Thyroid gland (tissue), 4 donors: ENCODE results near the gene ADCYAP1R1. TPM values are rescaled to one million over a fixed set of nuclear protein-coding genes. Genes with fewer than 3 reads are reported as not detected.

Experiments used
- DNase-seq, 2 donors: peaks; one replicate each; pipeline ENCODE4 v3.0.0-alpha.2; 2019
- H3K27ac ChIP-seq, 3 donors: fragments of 200-600 bp; sonication (generic); 1 replicate in 2 of 3; 2 replicates in 1 of 3; pipeline ENCODE4 v1.5.1; 2016 to 2019; ENCODE audit warnings: mild to moderate bottlenecking in 1 of 3, moderate library complexity in 1 of 3
- H3K27me3 ChIP-seq: fragments of 200-600 bp; sonication (generic); one replicate; pipeline ENCODE4 v1.5.1; 2019
- H3K36me3 ChIP-seq, 2 donors: fragments of 200-600 bp; sonication (generic); one replicate each; pipeline ENCODE4 v1.5.1; 2016 to 2019
- H3K4me1 ChIP-seq, 2 donors: fragments of 200-600 bp; sonication (generic); one replicate each; pipeline ENCODE4 v1.5.1; 2017 to 2019
- H3K4me3 ChIP-seq, 3 donors: fragments of 200-600 bp; sonication (generic); replicated peaks in 1 of 3; 1 replicate in 2 of 3; 2 replicates in 1 of 3; pipeline ENCODE4 v1.5.1; 2016; ENCODE audit warnings: mild to moderate bottlenecking in 1 of 3
- H3K9me3 ChIP-seq: fragments of 200-600 bp; sonication (generic); one replicate; pipeline ENCODE4 v1.5.1; 2017
- POLR2A ChIP-seq, 2 donors: fragments of 450-650 bp; IDR thresholded peaks; one replicate each; pipeline ENCODE4 v1.6.1; 2017; ENCODE audit warnings: antibody characterized with exemption in 2 of 2, mild to moderate bottlenecking in 2 of 2, moderate library complexity in 1 of 2
- WGBS, 2 donors: methylation state at CpG; one replicate each; pipeline ENCODE4 v1.1.5; 2017; 5-methylcytosine and 5-hydroxymethylcytosine counted together
- intact Hi-C: fragments of 100-400 bp; cut with DNase I; formaldehyde crosslinking; loops from one replicate; pipeline ENCODE4 v1.15.1; 2023
- total RNA-seq, 4 donors: library from RNA; depleted of rRNA; stranded (reverse); fragments of >200 nt; gene quantifications; one replicate each; pipeline ENCODE4 v1.2.3, GENCODE V29; 2016
- TF ChIP-seq, protein P1 (sequence below), 6 experiments: fragments of 200-600 bp in 3 of 6; fragments of 450-650 bp in 3 of 6; sonication (generic) in 3 of 6; IDR thresholded peaks; one replicate each; pipeline ENCODE4 v1.5.1; 2016 to 2019; ENCODE audit warnings: antibody characterized with exemption in 6 of 6, mild to moderate bottlenecking in 2 of 6, inconsistent platforms in 1 of 6, moderate library complexity in 1 of 6

The ADCYAP1R1 gene
- total RNA-seq, 4 donors from 2014 or later = 0.27 to 4.6 (median 2.5) TPM

DNA sequence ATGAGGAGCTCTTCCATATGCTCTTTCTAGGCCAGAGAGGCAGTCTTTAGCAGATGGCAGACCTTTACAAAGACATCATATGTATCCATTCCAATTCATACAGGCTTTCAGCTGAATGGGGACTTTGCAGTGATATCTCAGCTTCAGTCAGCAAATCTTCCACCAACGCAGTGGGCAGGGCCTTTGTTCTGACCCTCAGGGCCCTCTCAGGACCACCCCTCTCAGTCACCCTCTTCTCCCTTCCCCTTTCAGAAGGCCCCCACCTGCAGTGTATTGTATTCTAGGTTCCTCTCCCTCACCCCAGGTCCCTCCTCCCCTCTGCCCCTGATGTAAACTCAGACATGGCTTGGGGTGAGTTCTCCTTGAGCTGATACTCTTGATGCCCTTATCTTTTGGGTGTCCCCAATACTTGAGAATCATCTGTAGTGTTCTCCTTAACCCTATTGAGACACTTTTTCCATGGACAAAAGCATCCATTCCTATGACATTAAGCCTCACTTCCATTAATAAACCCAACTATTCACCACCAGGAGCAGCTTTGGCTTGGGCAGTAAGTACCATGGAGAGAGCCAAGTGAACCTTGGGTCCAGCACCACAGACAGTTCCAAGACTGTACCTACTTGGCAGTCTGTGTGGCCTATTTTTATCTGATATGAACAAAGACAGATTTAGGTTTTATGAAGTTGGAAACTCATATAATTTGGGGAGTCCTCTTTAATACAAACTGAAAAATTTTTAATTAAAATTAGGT lies 62.7 kb downstream of the ADCYAP1R1 start:
- 80 to 81% methylated on average over 1 of the region's 1 CpG for WGBS, 2 donors
- H3K36me3 ChIP-seq = no peaks in the 10 kb centered on the region
- H3K9me3 ChIP-seq = no peaks in the 10 kb centered on the region
- no peaks in the 10 kb centered on the region for H3K27me3 ChIP-seq
- intact Hi-C loops = no loop called here
- H3K4me3 ChIP-seq = no peak overlapping the region
- no peaks in the 10 kb centered on the region for H3K4me1 ChIP-seq
- DNase-seq = peak in 1 of 2 donors; percentile 9
- H3K27ac ChIP-seq = no peak overlapping the region
- TF ChIP-seq POLR2A (IDR thresholded peaks at IDR 0.05) = no peak
- TF ChIP-seq, protein P1, sequence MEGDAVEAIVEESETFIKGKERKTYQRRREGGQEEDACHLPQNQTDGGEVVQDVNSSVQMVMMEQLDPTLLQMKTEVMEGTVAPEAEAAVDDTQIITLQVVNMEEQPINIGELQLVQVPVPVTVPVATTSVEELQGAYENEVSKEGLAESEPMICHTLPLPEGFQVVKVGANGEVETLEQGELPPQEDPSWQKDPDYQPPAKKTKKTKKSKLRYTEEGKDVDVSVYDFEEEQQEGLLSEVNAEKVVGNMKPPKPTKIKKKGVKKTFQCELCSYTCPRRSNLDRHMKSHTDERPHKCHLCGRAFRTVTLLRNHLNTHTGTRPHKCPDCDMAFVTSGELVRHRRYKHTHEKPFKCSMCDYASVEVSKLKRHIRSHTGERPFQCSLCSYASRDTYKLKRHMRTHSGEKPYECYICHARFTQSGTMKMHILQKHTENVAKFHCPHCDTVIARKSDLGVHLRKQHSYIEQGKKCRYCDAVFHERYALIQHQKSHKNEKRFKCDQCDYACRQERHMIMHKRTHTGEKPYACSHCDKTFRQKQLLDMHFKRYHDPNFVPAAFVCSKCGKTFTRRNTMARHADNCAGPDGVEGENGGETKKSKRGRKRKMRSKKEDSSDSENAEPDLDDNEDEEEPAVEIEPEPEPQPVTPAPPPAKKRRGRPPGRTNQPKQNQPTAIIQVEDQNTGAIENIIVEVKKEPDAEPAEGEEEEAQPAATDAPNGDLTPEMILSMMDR (IDR thresholded peaks at IDR 0.05) = no peak

DNA sequence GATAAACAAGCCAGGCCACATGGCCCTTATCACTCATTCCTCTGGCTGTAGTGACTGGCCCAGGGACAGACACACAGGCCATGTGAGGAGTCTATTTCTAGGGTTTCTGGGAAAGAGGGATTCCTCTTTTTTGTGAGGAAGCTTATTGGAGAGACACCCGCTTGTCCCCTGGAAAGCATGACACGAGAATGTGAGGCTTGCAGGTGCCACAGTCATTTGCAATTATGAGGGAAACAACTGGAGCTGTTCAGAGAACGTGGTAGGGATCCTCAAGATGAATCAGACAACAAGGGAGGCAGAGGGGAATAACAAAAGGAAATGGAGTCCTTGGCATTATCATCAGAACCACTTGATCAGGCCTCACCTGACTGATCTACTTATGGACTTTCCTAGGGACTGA lies 64.5 kb downstream of the ADCYAP1R1 start:
- Histone ChIP-seq H3K4me1 (no peaks in the 10 kb centered on the region), H3K9me3 (no peaks in the 10 kb centered on the region), H3K4me3 (no peak overlapping the region), H3K27ac (no peak overlapping the region), H3K36me3 (no peaks in the 10 kb centered on the region), H3K27me3 (no peaks in the 10 kb centered on the region)
- DNase-seq = no peak
- TF ChIP-seq, protein P1 (IDR thresholded peaks at IDR 0.05) = no peak
- TF ChIP-seq POLR2A (IDR thresholded peaks at IDR 0.05) = no peak
- WGBS, 2 donors = 60 to 69% methylated on average over 3 of the region's 3 CpGs
- intact Hi-C loops = no loop called here

DNA sequence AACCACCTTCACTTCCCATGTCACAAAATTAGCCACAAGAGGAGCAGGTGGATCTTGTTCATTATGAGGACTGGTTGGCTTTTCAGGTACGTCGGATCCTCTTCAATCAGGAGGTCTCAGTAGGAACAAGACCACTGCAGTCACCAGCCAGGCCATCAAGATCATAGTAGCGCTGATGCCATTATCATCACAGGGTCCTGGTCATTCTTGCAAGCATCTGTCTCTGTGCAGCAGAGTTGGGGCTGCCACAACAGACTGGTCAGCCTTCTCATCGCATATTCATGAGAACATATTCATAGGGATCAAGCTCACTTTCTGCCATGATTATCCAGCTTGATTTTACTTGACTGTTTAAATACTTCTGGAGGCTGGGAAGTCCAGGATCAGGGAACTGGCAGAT lies 67.1 kb downstream of the ADCYAP1R1 start:
- no peak overlapping the region for H3K4me3 ChIP-seq
- WGBS, 2 donors = 87 to 96% methylated on average over 4 of the region's 4 CpGs
- H3K36me3 ChIP-seq = no peaks in the 10 kb centered on the region
- H3K9me3 ChIP-seq = no peaks in the 10 kb centered on the region
- H3K4me1 ChIP-seq = no peaks in the 10 kb centered on the region
- no peak for DNase-seq
- H3K27ac ChIP-seq = no peak overlapping the region
- intact Hi-C loops = no loop called here
- H3K27me3 ChIP-seq = no peaks in the 10 kb centered on the region
- TF ChIP-seq, protein P1 (IDR thresholded peaks at IDR 0.05) = no peak
- no peak for TF ChIP-seq POLR2A (IDR thresholded peaks at IDR 0.05)

DNA sequence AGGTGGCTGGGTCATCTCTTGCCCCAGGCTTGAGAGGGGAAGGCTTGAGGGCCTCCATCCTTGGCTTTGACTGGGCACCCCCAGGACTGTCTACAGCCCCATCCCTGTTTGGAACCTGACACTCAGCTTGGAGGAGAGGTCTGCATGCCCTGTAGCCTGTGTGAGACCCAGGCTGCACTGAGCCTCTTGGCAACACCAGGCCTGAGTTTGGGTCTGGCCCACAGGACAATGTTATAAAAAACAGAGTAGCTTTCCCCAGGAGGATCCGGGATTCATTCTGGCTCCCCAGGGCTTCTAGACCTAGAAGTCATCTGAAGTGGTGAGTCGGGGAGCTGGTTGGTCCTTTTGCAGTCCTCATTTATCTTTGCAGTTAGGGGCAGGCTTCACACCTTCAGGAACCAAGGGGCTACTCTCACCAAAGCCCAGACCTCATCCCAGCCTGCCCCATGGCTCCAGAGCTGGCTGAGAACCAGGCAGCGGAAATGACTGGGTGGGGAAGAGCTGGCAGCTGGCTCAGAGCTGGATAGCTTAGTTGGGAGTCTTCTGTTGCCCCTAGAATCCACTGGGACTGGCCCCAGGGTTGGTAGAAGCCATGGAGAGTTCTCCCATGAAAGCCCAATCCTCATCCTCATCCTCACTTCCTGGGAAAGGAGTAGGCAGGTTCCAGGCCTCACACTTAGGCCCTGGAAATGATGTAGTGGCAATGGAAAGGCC lies 68.8 kb downstream of the ADCYAP1R1 start:
- intact Hi-C loops = loop anchor here (5.0 kb wide), 2 partner anchors 139 to 324 kb away; no protein-coding TSS in a partner anchor
- H3K27ac ChIP-seq = no peak overlapping the region
- DNase-seq = no peak
- H3K4me1 ChIP-seq = no peaks in the 10 kb centered on the region
- no peaks in the 10 kb centered on the region for H3K36me3 ChIP-seq
- H3K4me3 ChIP-seq = no peak overlapping the region
- 77 to 93% methylated on average over 3 of the region's 3 CpGs for WGBS, 2 donors
- TF ChIP-seq, protein P1 (IDR thresholded peaks at IDR 0.05) = no peak
- no peak for TF ChIP-seq POLR2A (IDR thresholded peaks at IDR 0.05)
- H3K9me3 ChIP-seq = no peaks in the 10 kb centered on the region
- H3K27me3 ChIP-seq = no peaks in the 10 kb centered on the region

DNA sequence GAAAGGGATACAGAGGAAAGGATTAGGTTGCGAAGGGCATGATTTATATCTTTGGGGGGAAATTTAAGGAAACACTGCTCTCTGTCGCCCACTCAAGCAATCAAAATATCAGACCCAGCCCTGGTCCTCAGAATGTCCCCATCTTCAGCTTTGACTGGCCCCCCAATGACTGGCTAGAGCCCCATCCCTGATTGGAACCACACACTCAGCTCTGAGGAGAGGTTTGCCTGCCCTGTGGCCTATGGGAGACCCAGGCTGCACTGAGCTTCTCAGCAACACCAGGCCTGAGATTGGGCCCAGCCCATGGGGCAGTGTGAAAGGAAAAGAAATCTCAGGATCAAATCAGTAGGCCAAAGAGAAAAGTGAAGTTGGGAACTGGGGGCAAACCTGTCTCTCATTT lies 69.5 kb downstream of the ADCYAP1R1 start:
- intact Hi-C loops = loop anchor here (5.0 kb wide), 2 partner anchors 139 to 324 kb away; no protein-coding TSS in a partner anchor
- DNase-seq = no peak
- Histone ChIP-seq H3K27me3 (no peaks in the 10 kb centered on the region), H3K9me3 (no peaks in the 10 kb centered on the region), H3K4me3 (no peak overlapping the region), H3K36me3 (no peaks in the 10 kb centered on the region), H3K27ac (no peak overlapping the region), H3K4me1 (no peaks in the 10 kb centered on the region)
- TF ChIP-seq, protein P1 (IDR thresholded peaks at IDR 0.05) = no peak
- TF ChIP-seq POLR2A (IDR thresholded peaks at IDR 0.05) = no peak
- WGBS, 2 donors = 95 to 97% methylated on average over 2 of the region's 2 CpGs
